ENCODE data around the gene PHF2.

DNA sequence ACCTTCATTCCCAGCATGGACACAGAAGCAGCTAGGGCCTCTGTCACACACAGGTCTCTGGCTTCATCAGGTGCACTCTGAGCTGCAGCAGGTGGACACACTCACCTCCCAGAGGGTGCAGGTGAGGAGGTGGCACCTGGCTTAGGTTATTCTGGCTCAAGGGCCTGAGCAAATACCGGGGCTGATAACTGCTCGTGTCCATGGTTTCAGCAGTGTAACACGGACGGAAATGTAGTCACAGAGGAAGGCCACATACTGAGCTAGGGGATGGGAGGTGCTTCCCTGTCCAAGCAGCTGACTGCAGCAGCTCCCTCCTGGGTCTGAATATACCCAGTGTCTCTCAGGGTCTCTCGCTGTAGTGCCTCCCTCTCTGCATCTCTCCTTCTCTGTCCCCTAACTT lies 5.7 kb downstream of the PHF2 start:
- TF ChIP-seq, protein P1, sequence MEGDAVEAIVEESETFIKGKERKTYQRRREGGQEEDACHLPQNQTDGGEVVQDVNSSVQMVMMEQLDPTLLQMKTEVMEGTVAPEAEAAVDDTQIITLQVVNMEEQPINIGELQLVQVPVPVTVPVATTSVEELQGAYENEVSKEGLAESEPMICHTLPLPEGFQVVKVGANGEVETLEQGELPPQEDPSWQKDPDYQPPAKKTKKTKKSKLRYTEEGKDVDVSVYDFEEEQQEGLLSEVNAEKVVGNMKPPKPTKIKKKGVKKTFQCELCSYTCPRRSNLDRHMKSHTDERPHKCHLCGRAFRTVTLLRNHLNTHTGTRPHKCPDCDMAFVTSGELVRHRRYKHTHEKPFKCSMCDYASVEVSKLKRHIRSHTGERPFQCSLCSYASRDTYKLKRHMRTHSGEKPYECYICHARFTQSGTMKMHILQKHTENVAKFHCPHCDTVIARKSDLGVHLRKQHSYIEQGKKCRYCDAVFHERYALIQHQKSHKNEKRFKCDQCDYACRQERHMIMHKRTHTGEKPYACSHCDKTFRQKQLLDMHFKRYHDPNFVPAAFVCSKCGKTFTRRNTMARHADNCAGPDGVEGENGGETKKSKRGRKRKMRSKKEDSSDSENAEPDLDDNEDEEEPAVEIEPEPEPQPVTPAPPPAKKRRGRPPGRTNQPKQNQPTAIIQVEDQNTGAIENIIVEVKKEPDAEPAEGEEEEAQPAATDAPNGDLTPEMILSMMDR (IDR thresholded peaks at IDR 0.05), result no peak
- peak in 1 of 2 donors; percentile 14 for TF ChIP-seq POLR2A (IDR thresholded peaks at IDR 0.05)

All from thyroid gland (tissue), 4 donors.